SH-SY5Y (cell line): ENCODE results near the gene NSRP1.

Source experiments
- GATA2 ChIP-seq: IDR thresholded peaks from 2 replicates; pipeline ENCODE4 v1.6.1; 2011; ENCODE audit warnings: mild to moderate bottlenecking, low read depth, low read length
- GATA3 ChIP-seq: IDR thresholded peaks from 2 replicates; pipeline ENCODE4 v1.6.1; 2011; ENCODE audit warnings: low read depth, mild to moderate bottlenecking, low read length, moderate library complexity

GRCh38 chr17:30219833-30220232, 103.2 kb downstream of the NSRP1 start:
- TF ChIP-seq GATA2 (no peak), GATA3 (no peak)
